ENCODE results near the gene GSTA1. TPM values are rescaled to one million over a fixed set of nuclear protein-coding genes. Genes with fewer than 3 reads are reported as not detected.
"Not testable (repeated sequence)": the region's sequence is repeated elsewhere in the genome, so short reads cannot be mapped to it uniquely, and the experiment has no call there.

The GSTA1 gene
- total RNA-seq, 1 experiment from 2014 or later = not detected

- no peak for TF ChIP-seq CTCF (IDR thresholded peaks at IDR 0.05; ENCODE audit: unreplicated experiment)
- no peak overlapping the region for H3K4me3 Mint-ChIP-seq (ENCODE audit: low read depth, unreplicated experiment)
- CTCF ChIA-PET = no interaction called here
- intact Hi-C loops (cut with micrococcal nuclease; ENCODE audit: unreplicated experiment) = no loop called here
- no peak overlapping the region for H3K27ac Mint-ChIP-seq (ENCODE audit: unreplicated experiment)
- no peak for DNase-seq
- no peaks in the 10 kb centered on the region for H3K36me3 Mint-ChIP-seq (ENCODE audit: insufficient read depth, unreplicated experiment)
- peaks cover 6% of the 10 kb centered on the region for H3K4me1 Mint-ChIP-seq (ENCODE audit: low read depth, unreplicated experiment)
- H3K9me3 Mint-ChIP-seq (ENCODE audit: low read depth, unreplicated experiment) = no peaks in the 10 kb centered on the region
- H3K27me3 Mint-ChIP-seq (ENCODE audit: unreplicated experiment) = peaks cover 73% of the 10 kb centered on the region
- no TSS peak for BruUV-seq (replicated peaks)
Measured at GRCh38 chr6:52808660-52809059, 5.0 kb upstream of the GSTA1 start.

- Mint-ChIP-seq H3K27me3 (ENCODE audit: unreplicated experiment) (peaks cover 27% of the 10 kb centered on the region), H3K4me3 (ENCODE audit: low read depth, unreplicated experiment) (no peak overlapping the region), H3K9me3 (ENCODE audit: low read depth, unreplicated experiment) (no peaks in the 10 kb centered on the region), H3K27ac (ENCODE audit: unreplicated experiment) (no peak overlapping the region), H3K36me3 (ENCODE audit: insufficient read depth, unreplicated experiment) (no peaks in the 10 kb centered on the region), H3K4me1 (ENCODE audit: low read depth, unreplicated experiment) (peaks cover 20% of the 10 kb centered on the region)
- DNase-seq = no peak
- no TSS peak for BruUV-seq (replicated peaks)
- no peak for TF ChIP-seq CTCF (IDR thresholded peaks at IDR 0.05; ENCODE audit: unreplicated experiment)
- CTCF ChIA-PET = no interaction called here
- intact Hi-C loops (cut with micrococcal nuclease; ENCODE audit: unreplicated experiment) = no loop called here
Measured at GRCh38 chr6:52802806-52803205, 810 bp downstream of the GSTA1 start.

- no peak for TF ChIP-seq CTCF (IDR thresholded peaks at IDR 0.05; ENCODE audit: unreplicated experiment)
- CTCF ChIA-PET = no interaction called here
- Mint-ChIP-seq H3K9me3 (ENCODE audit: low read depth, unreplicated experiment) (no peaks in the 10 kb centered on the region), H3K4me1 (ENCODE audit: low read depth, unreplicated experiment) (peaks cover 20% of the 10 kb centered on the region), H3K27me3 (ENCODE audit: unreplicated experiment) (peaks cover 30% of the 10 kb centered on the region), H3K36me3 (ENCODE audit: insufficient read depth, unreplicated experiment) (no peaks in the 10 kb centered on the region), H3K27ac (ENCODE audit: unreplicated experiment) (no peak overlapping the region), H3K4me3 (ENCODE audit: low read depth, unreplicated experiment) (no peak overlapping the region)
- DNase-seq = no peak
- intact Hi-C loops (cut with micrococcal nuclease; ENCODE audit: unreplicated experiment) = loop anchor here (2.0 kb wide), 1 partner anchor 77 kb away; no protein-coding TSS in a partner anchor
- no TSS peak for BruUV-seq (replicated peaks)
Measured at GRCh38 chr6:52801188-52801841, 2.3 kb downstream of the GSTA1 start.

- H3K36me3 Mint-ChIP-seq (ENCODE audit: insufficient read depth, unreplicated experiment); BruUV-seq (replicated peaks); CTCF ChIA-PET; H3K4me3 Mint-ChIP-seq (ENCODE audit: low read depth, unreplicated experiment); H3K27ac Mint-ChIP-seq (ENCODE audit: unreplicated experiment); H3K9me3 Mint-ChIP-seq (ENCODE audit: low read depth, unreplicated experiment); intact Hi-C loops (cut with micrococcal nuclease; ENCODE audit: unreplicated experiment); DNase-seq: not testable (repeated sequence)
- Mint-ChIP-seq H3K4me1 (ENCODE audit: low read depth, unreplicated experiment) (peaks cover 20% of the 10 kb centered on the region), H3K27me3 (ENCODE audit: unreplicated experiment) (peaks cover 35% of the 10 kb centered on the region)
Measured at GRCh38 chr6:52799272-52799671, 4.3 kb downstream of the GSTA1 start.

GRCh38 chr6:52794366-52794765 is 9.2 kb downstream of the GSTA1 start:
- H3K27ac Mint-ChIP-seq (ENCODE audit: unreplicated experiment); H3K4me1 Mint-ChIP-seq (ENCODE audit: low read depth, unreplicated experiment); intact Hi-C loops (cut with micrococcal nuclease; ENCODE audit: unreplicated experiment); CTCF ChIA-PET; H3K9me3 Mint-ChIP-seq (ENCODE audit: low read depth, unreplicated experiment); BruUV-seq (replicated peaks); DNase-seq; H3K36me3 Mint-ChIP-seq (ENCODE audit: insufficient read depth, unreplicated experiment); H3K4me3 Mint-ChIP-seq (ENCODE audit: low read depth, unreplicated experiment): not testable (repeated sequence)
- peaks cover 82% of the 10 kb centered on the region for H3K27me3 Mint-ChIP-seq (ENCODE audit: unreplicated experiment)

Data from Calu3 (cell line).